Measurements from ENCODE around the gene SLC6A9. TPM values are rescaled to one million over a fixed set of nuclear protein-coding genes. Genes with fewer than 3 reads are reported as not detected.

The SLC6A9 gene
- total RNA-seq, 4 donors from 2014 or later: 59.2 to 95.4 (median 84.5) TPM

- H3K27me3 ChIP-seq: no peaks in the 10 kb centered on the region
- no peak overlapping the region for H3K27ac ChIP-seq
- WGBS: 76% methylated on average over 7 of the region's 7 CpGs
- peaks cover 7% of the 10 kb centered on the region for H3K4me1 ChIP-seq
- no peak for TF ChIP-seq POLR2A (IDR thresholded peaks at IDR 0.05)
- no peak for TF ChIP-seq CTCF (IDR thresholded peaks at IDR 0.05)
- no peak for TF ChIP-seq POLR2AphosphoS5 (IDR thresholded peaks at IDR 0.05)
- no peak for TF ChIP-seq EP300 (IDR thresholded peaks at IDR 0.05)
- H3K9me3 ChIP-seq: no peaks in the 10 kb centered on the region
- no peak overlapping the region for H3K4me3 ChIP-seq
- H3K36me3 ChIP-seq: no peaks in the 10 kb centered on the region
- peak; percentile 18 to 24 for DNase-seq (ENCODE audit: low spot score in 2 of 2)
Measured at GRCh38 chr1:44044071-44044801, 13.0 kb upstream of the SLC6A9 start.

GRCh38 chr1:44043176-44044070 lies 12.2 kb upstream of the SLC6A9 start:
- 82% methylated on average over 15 of the region's 16 CpGs for WGBS
- Histone ChIP-seq H3K27ac (no peak overlapping the region), H3K27me3 (no peaks in the 10 kb centered on the region), H3K36me3 (no peaks in the 10 kb centered on the region), H3K4me1 (peaks cover 7% of the 10 kb centered on the region), H3K4me3 (no peak overlapping the region), H3K9me3 (no peaks in the 10 kb centered on the region)
- peak; percentile 45 to 65 for DNase-seq (ENCODE audit: low spot score in 2 of 2)
- TF ChIP-seq EP300 (IDR thresholded peaks at IDR 0.05) (no peak), POLR2A (IDR thresholded peaks at IDR 0.05) (no peak), POLR2AphosphoS5 (IDR thresholded peaks at IDR 0.05) (no peak), CTCF (IDR thresholded peaks at IDR 0.05) (no peak)

GRCh38 chr1:44040846-44041245 lies 9.6 kb upstream of the SLC6A9 start:
- H3K9me3 ChIP-seq: no peaks in the 10 kb centered on the region
- no peak overlapping the region for H3K4me3 ChIP-seq
- peaks cover 10% of the 10 kb centered on the region for H3K4me1 ChIP-seq
- TF ChIP-seq POLR2A (IDR thresholded peaks at IDR 0.05) (no peak), EP300 (IDR thresholded peaks at IDR 0.05) (no peak), CTCF (IDR thresholded peaks at IDR 0.05) (no peak), POLR2AphosphoS5 (IDR thresholded peaks at IDR 0.05) (no peak)
- DNase-seq (ENCODE audit: low spot score in 2 of 2): no peak
- no peaks in the 10 kb centered on the region for H3K36me3 ChIP-seq
- H3K27me3 ChIP-seq: no peaks in the 10 kb centered on the region
- WGBS: 76% methylated on average over 4 of the region's 4 CpGs
- no peak overlapping the region for H3K27ac ChIP-seq

GRCh38 chr1:44040418-44040817 lies 9.2 kb upstream of the SLC6A9 start:
- TF ChIP-seq CTCF (IDR thresholded peaks at IDR 0.05): no peak
- no peak for TF ChIP-seq POLR2AphosphoS5 (IDR thresholded peaks at IDR 0.05)
- TF ChIP-seq POLR2A (IDR thresholded peaks at IDR 0.05): no peak
- no peak for TF ChIP-seq EP300 (IDR thresholded peaks at IDR 0.05)
- Histone ChIP-seq H3K9me3 (no peaks in the 10 kb centered on the region), H3K27me3 (no peaks in the 10 kb centered on the region), H3K4me1 (peaks cover 14% of the 10 kb centered on the region), H3K27ac (no peak overlapping the region), H3K36me3 (no peaks in the 10 kb centered on the region), H3K4me3 (no peak overlapping the region)
- DNase-seq (ENCODE audit: low spot score in 2 of 2): no peak
- WGBS: 92% methylated on average over 2 of the region's 2 CpGs

Measured in suprapubic skin (tissue), 4 donors.